Measurements from ENCODE around the gene CD248.
"Not testable (repeated sequence)": the region's sequence is repeated elsewhere in the genome, so short reads cannot be mapped to it uniquely, and the experiment has no call there.

The CD248 gene

DNA sequence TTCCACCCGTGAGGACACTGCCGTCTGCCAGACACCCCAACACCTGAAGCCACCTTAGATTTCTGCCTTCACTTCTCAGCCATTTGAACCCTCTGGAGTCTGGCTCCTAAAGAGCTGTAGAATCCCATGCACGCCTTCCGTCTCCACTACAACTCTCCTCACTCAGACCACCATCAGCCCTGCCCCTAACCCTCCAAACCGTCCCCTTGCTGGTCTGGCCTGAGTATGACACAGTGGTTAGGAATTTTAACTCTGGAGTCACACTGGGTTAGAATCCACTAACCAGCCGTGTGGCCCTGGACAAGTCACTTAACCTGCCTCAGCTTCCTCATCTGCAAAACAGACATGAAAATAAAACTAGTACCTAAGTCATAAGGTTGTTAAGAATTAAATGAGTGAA, 35.8 kb downstream of the CD248 start:
- peak in 1 of 2 donors; percentile 22 for DNase-seq (ENCODE audit: low read depth in 2 of 2)
- H3K4me3 ChIP-seq (replicated peaks in 1 of 2; ENCODE audit: low read depth in 2 of 2, low read length in 2 of 2): no peak overlapping the region
- TF ChIP-seq, protein P1, sequence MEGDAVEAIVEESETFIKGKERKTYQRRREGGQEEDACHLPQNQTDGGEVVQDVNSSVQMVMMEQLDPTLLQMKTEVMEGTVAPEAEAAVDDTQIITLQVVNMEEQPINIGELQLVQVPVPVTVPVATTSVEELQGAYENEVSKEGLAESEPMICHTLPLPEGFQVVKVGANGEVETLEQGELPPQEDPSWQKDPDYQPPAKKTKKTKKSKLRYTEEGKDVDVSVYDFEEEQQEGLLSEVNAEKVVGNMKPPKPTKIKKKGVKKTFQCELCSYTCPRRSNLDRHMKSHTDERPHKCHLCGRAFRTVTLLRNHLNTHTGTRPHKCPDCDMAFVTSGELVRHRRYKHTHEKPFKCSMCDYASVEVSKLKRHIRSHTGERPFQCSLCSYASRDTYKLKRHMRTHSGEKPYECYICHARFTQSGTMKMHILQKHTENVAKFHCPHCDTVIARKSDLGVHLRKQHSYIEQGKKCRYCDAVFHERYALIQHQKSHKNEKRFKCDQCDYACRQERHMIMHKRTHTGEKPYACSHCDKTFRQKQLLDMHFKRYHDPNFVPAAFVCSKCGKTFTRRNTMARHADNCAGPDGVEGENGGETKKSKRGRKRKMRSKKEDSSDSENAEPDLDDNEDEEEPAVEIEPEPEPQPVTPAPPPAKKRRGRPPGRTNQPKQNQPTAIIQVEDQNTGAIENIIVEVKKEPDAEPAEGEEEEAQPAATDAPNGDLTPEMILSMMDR (IDR thresholded peaks at IDR 0.05; ENCODE audit: low read depth, low read length): no peak

DNA sequence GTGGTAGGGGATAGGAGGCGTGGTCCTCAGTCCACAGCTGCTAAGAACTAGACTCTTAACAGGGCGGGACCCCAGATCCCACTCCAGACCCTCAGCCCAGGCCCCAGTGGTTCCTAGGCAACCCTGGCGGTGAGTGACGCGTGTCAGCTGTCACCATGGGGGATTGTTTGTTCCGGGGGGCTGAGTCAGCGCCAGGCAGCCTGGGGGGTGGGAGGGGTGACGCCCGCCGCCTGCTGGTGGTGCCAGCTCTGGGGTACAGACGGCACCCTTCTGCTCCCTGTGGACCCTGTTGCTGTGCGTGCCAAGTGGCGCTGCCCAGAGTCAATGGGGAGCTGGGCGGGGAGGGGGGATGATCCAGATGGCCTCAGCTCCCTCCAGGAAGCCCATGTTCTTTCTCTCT, 36.4 kb downstream of the CD248 start:
- TF ChIP-seq, protein P1 (IDR thresholded peaks at IDR 0.05; ENCODE audit: low read depth, low read length): no peak
- no peak for DNase-seq (ENCODE audit: low read depth in 2 of 2)
- H3K4me3 ChIP-seq (replicated peaks in 1 of 2; ENCODE audit: low read depth in 2 of 2, low read length in 2 of 2): no peak overlapping the region

DNA sequence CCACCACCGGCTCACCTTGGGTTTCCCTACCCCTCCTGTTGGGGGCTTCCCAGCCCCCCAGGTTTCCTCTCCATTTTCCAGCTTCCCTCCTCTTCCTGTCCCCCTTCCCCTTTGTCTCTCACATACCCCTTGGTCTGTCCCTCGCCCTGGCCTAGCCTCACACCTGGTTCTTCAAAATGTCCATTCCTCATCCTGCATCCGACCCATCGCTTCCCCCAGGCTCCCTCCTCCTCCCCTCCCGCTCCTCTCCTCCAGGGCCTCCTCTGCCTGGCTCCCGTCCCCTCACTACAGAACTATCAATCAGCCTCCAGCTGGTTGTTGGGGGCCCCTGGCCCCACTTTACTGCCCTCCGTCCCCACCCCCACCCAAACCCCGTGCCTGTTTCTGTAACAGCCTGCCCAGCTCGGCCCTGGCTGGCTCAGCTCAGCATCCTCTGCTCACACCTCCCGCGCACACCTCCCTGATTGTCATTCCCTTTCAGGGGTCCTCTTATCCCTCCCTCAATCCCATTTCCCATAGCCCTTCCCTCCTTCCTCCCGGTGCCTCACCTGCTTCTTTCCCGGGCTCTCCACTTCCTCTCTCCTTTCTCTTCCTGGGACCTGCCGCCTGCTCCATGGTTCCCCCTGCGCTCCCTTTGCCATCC, 37.6 kb downstream of the CD248 start:
- no peak for DNase-seq (ENCODE audit: low read depth in 2 of 2)
- TF ChIP-seq, protein P1 (IDR thresholded peaks at IDR 0.05; ENCODE audit: low read depth, low read length): no peak
- H3K4me3 ChIP-seq (replicated peaks in 1 of 2; ENCODE audit: low read depth in 2 of 2, low read length in 2 of 2): no peak overlapping the region

DNA sequence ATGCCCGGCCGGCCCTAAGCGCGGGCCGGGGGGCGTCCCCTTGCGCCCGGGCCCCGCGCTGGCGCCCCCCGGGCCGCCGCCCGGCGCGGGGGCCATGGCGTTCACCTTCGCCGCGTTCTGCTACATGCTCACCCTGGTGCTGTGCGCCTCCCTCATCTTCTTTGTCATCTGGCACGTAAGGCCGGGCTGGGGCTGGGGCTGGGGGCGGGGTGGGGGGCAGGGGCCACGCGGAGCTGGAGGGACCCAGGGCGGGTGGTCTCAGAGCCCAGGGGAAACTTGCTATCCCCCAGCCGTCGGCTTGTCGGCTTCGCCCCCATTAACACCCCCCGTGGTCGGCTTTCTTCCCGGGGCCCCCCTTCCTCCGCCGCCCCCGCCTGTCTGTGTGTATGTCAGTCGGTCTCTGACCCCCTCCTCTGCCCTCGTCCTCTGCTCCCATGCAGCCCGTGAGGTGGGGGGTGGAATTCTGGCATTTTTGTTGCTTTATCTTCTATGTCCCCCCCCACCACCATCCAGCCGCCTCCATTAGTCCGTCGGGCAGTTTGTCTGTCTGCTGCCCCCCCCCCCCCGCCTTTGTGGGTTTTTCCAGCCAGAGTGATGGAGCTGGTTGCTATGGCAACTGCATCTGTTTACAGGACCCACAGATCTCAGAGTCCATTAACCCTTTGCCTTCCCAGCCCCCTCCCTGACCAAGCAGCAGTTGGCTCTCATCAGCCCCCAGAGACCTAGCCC, 38.3 kb downstream of the CD248 start:
- TF ChIP-seq, protein P1 (IDR thresholded peaks at IDR 0.05; ENCODE audit: low read depth, low read length): no peak

DNA sequence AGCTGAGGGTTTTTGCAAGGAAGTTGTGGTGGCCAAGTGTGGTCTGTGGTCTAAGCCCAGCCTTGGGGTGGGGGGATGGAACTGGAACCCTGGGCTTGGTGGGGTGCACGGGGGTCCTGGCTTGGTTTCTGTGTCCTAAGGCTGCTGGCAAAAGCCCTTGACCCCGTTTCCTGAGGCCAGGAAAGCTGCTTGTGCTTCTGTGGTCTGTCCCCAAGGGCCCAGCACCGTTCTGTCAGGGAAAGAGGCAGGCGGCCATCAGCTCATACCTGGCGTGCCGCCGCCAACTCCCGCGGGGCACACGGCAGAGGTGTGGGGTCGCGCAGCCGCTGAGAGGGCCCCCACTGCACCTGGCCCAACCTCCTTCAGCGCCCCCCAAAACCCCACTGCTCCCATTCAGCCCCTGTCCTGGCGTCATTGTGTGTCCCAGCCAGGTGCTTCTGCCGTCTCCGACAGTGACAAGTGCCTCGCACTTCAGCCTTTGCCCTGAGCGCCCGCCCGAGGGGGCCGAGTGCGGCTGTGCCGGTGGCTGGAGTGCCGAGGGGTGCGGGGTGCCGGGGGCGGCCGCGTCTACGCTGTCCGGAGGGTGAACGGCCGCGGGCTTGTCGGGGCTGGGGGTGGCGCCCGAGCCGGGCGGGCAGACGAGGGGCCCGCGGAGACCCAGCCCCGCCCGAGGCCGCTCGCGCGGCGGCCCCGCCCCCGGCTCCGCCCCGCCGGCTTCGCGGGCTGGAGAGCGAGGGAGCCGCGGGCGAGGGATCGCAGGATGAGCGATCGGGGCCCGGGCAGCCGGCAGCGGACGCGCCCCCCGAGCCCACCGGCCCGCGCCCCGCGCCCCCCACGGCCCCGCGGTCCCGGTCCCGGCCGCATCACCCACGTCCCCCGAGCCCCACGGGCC, 39.1 kb downstream of the CD248 start, which contains the start of gene CNIH2:
CNIH2 (plus strand) TSS at position 705 of the 892 bp plus-strand sequence. CDS start 282 bp downstream, outside the sequence.
- peak within 1 kb of the TSS in 1 of 2 donors; percentile 24 for H3K4me3 ChIP-seq (replicated peaks in 1 of 2; ENCODE audit: low read depth in 2 of 2, low read length in 2 of 2)
- TF ChIP-seq, protein P1 (IDR thresholded peaks at IDR 0.05; ENCODE audit: low read depth, low read length): no peak
- no peak for DNase-seq (ENCODE audit: low read depth in 2 of 2)

More for the DNA sequence above, 38.3 kb downstream of the CD248 start:
- no peak overlapping the region for H3K4me3 ChIP-seq (replicated peaks in 1 of 2; ENCODE audit: low read depth in 2 of 2, low read length in 2 of 2)
- peak; percentile 15 to 25 for DNase-seq (ENCODE audit: low read depth in 2 of 2)

DNA sequence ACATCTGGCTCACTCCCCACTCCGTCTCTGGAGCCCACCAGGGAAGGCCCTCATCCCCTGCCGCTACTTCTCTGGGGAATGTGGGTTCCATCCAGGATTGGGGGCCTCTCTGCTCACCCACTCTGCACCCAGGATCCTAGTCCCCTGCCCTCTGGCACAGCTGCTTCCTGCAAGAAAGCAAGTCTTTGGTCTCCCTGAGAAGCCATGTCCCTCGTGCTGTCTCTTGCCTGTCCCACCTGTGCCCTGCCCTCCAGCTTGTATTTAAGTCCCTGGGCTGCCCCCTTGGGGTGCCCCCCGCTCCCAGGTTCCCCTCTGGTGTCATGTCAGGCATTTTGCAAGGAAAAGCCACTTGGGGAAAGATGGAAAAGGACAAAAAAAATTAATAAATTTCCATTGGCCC, 39.8 kb downstream of the CD248 start:
- H3K4me3 ChIP-seq (replicated peaks in 1 of 2; ENCODE audit: low read depth in 2 of 2, low read length in 2 of 2); DNase-seq (ENCODE audit: low read depth in 2 of 2): not testable (repeated sequence)

DNA sequence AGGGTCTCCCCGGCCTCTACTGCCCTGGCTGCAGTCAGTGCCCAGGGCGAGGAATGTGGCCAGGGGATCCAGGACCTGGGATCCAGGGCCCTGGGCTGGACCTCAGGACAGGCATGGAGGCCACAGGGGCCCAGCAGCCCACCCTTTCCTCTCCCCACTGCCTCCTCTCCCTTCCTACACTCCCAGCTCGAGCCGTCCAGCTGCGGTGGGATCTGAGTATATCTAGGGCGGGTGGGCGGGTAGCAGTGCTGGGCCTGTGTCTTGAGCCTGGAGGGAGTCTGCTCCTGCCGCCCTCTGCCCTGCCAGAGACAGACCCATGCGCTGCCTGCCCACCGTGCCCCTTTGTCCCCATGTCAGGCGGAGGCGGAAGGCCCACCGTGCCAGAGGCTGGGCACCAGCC, 40.2 kb downstream of the CD248 start:
- H3K4me3 ChIP-seq (replicated peaks in 1 of 2; ENCODE audit: low read depth in 2 of 2, low read length in 2 of 2); DNase-seq (ENCODE audit: low read depth in 2 of 2): not testable (repeated sequence)

Data from cardiac fibroblast (primary cell).